HG02885 (cell line): ENCODE measurements around the gene MAN1B1.
"Not testable (repeated sequence)": the region's sequence is repeated elsewhere in the genome, so short reads cannot be mapped to it uniquely, and the experiment has no call there.

Experiments
- ATAC-seq: cut with Tn5 transposase; IDR thresholded peaks from one replicate; pipeline ENCODE4 v1.9.1; 2021; ENCODE audit warnings: mild to moderate bottlenecking; ENCODE audit not compliant: unreplicated experiment, poor library complexity

Gene MAN1B1

DNA sequence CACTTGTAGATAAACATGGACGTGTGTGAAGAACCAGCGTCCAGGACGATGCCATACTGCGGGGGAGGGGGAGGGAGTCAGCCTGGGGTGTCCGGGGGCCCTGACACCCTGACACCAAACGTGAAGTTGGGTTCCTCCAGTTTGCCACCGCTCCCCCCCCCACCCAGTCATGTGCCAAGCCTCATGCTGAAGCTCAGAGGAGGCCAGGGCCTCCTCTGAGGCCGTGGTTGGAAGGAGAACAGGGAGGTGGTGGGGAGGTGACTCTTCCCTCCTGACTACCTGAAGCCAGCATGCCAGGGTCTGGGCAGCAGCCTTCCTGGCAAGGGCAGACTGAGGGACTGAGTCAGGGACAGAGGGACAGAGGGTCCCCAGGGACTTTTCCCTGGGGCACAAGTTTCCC, 34.5 kb upstream of the MAN1B1 start:
- no peak for ATAC-seq

DNA sequence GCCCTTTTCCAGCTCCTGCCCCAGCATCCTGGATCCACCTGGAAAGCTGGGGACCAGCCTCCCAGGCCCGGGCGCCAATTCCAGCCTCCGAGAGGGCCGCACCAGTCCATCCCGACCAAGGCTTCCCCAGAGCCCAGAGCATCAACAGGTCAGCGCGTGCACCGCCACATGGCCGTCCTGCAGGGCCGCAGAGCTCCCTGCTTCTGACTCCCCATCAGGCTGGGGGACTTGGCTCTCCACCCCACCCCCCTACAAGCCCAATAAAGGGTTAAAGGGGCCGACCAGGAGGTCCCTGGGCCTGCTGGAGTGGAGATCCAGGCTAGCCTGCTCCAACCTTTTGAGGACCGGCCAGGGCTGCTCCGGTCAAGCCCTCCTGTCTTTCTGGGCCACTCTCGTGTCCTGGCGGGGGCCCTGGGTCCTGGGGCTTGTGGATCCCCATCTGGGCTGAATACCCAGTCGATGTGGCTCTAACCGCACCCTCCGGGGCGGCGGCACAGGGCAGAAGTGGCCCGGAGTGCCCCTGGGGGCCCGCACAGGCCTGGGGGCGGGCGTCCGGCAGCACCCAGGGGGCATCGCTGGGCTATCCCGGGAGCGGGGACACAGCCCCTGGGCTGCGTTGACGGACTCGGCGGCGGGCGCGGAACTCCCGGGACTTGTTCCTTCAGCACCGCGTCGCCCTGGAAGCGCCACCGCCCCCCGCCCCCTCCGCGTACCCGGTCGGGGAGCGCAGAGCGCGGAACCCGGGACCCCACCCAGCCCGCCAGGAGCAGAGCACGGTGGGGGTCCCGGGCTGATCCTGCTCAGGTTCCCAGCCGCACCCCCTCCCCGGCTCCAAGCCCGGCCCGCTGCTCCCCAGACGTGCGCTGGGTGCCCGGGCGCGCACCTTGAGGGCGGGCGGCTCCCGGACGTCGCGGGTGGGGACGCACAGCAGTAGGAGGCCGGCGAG, 33.5 kb upstream of the MAN1B1 start:
- no peak for ATAC-seq

DNA sequence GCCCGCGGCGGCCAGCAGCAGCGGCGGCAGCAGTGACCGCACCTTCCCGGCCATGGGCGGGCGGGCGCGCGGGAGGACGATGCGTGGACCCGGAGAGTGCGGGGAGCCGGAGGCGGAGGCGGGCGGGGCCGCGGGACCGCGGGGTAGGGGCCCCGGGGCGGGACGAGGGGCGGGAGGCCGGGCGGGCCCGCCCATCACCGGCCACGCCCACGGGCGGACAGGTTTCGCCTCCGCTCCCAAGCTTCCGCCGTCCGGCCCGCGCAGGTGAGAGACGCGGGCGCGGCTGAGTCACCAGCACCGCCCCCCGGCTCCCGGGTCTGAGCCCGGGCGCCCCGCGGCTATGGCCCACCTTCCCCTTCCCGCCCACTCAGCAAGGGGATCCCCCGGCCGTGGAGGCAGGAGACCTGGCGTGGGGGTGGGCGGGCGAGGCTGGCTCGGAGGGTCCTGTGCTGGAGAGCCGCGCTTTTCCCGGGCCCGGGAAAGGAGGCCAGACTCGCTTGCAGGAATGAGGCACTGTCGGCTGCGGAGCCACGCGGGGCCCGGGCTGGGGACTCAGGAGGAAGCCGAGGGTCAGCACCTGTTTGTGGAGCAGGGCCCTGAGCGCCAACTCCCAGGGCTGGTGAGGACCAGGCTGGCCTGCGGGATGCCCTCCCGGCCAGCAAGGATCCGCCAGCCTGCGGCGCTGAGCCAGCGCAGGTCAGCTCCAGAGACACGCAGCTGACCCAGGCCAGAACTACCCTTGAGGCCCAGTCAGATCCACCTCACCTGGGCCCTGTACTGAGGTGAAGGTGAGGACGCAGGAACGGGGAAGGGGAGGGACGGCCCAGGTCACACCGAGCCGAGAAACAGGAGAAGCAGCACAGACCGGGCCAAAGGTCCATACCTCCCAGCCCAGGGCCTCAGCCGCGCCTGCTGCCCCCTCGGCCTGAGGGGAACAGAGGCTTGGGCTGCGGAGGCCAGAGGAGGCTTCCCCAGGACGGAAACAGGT, 32.5 kb upstream of the MAN1B1 start, which contains the start of gene ENTPD2:
TSS of gene ENTPD2 (minus strand) at position 118 of the 988 bp plus-strand sequence. CDS start at position 54, 64 bp downstream.
- no peak for ATAC-seq

- ATAC-seq: no peak
Measured at GRCh38 chr9:137054932-137055384, 31.8 kb upstream of the MAN1B1 start.

GRCh38 chr9:137055385-137056364, 31.1 kb upstream of the MAN1B1 start:
- ATAC-seq: no peak

DNA sequence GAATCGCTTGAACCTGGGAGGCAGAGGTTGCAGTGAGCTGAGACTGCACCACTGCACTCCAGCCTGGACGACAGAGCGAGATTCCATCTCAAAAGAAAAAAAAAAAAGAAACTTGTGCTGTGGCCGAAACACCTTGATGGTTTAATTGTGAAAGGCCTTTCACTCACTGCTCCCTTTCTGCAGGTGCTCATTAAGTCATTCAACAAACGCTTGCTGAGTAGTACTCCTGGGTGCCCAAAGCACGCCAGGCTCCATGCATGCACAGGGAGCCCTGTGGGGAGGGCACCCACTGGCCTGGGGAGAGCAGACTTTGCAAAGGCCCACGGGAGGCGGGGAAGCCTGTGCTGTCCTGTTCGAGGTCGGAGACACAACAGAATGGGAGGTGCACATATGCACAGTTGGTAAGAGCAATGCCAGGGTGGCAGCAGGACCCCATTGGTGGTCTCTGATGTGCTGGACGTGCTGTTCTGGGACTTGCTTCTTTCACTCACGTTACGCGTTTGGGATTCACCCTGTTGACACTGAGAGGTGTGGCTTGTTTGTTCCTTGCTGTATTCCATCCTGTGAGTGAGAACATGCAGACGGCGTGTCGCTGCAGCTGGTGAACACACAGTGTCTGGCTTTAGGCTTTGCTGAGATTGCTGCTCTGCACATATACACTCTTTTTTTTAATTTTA, 29.9 kb upstream of the MAN1B1 start:
- no peak for ATAC-seq

DNA sequence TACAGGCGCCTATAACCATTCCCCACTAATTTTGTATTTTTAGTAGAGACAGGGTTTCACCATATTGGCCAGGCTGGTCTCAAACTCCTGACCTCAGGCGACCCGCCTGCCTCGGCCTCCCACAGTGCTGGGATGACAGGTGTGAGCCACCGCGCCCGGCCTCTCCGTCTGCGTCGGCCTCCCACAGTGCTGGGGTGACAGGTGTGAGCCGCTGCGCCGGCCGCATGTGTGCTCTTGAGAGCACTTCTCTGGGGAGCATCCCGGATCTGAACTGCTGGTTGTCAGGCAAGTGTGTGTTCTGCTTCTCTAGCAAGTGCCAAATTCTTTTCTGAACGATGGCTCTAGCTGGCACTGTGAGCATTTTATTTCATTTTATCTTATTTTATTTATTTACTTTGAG, 29.2 kb upstream of the MAN1B1 start:
- no peak for ATAC-seq

DNA sequence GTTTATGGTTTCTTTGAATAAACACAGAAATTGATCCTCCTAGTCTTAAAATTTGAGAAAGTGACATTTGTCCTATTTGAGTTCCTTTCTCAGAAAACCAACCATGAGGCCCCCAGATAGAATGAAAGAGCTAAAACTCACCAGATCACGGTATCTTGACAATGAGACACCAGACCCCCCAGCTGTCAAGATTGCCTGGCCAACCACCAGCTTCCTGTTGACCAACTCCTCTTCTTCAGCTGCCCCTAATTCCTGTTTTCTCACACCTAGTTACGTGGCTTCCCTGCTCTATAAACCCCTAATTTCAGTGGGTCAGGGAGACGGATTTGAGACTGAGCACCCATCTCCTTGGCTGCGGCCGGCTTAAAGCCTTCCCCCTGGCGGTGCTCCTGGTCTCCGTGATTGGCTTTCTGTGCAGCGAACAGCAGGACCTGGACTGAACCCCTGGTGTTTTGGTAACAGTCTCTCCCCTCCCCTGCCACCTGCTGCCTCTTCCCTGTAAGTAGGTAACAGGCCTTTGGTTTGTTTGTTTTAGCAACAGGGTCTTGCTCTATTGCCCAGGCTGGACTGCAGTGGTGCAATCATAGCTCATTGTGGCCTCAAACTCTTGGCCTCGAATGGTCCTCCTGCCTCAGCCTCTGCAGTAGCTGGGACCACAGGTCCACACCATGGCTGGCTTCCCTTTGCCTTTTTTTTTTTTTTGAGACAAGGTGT, 28.1 kb upstream of the MAN1B1 start:
- ATAC-seq: no peak

GRCh38 chr9:137062384-137062783, 24.4 kb upstream of the MAN1B1 start:
- ATAC-seq: no peak

- ATAC-seq: not testable (repeated sequence)
Measured at GRCh38 chr9:137062798-137063197, 24.0 kb upstream of the MAN1B1 start.

DNA sequence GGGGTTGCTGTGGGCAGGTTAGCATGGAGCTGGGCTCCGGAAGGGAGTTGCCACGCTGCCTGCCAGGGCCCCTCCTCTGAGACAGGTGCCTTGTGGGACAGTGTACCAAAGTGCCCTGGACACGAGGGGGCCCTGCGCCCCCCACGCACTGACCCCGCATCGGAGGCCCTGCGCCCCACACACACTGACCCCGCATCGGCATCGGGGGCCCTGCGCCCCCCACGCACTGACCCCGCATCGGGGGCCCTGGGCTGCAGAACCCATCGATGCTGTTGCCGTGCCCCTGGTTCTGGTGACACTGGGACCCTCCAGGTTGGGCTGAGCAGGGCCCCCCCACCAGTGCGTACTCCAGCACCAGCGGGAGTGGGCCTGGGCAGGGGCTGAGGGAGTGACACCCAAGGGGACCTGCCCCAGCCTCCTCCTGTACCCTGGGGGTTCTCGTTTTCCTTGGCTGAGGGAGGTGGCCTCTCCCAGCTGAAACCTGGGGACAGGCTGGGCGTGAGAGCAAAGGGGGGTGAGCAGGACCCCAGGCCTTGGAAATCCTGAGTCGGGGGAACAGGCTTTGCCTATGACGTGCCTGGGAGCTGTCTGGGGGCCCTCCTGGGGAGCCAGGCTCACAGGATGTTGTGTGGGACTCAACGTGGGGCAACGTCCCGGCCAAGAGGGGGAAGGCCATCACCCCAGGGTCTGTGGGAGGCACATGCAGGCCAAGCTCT, 23.3 kb upstream of the MAN1B1 start:
- ATAC-seq: no peak

DNA sequence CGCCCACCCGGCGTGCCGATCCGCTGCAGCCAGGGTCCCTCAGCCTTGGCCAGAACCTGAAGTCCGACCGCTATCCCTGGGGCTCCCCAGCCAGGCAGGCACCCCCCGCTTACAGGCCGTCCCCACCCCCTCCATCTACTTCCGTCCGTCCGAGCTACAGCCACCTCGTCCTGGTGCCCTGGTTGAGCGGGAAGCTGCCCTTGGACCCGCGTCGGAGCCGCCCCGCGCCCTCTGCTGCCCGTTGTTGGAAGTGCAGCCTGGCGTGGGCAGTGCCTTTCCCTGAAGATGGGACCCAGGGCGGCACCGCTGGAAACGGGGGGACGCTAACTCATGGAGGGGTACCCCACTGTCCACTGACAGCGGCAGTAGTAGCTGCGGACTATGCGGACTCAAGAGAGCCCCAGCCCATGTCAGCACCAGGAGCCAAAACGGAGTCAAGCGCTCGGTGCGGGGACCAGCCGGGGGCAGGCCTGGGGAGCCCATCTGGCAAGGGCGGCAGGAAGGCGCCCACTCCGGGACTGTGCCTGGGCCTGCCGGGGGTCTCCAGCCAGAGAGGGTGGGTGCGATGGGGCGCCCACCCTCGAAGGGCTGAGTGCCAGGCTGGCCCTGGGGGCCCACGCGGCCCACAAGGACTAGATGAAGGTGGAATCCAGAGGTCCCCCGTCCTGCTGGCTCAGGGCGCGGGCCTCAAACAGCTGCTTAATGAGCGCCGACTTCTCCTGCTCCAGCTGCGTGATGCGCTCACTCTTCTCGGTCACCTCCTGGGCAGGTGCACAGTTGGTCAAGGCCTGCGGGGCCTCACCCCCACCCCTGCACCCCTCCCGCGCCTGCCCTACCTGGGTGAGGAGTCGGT, 22.5 kb upstream of the MAN1B1 start:
- ATAC-seq: no peak

- no peak for ATAC-seq
Measured at GRCh38 chr9:137064880-137065164, 22.0 kb upstream of the MAN1B1 start.

DNA sequence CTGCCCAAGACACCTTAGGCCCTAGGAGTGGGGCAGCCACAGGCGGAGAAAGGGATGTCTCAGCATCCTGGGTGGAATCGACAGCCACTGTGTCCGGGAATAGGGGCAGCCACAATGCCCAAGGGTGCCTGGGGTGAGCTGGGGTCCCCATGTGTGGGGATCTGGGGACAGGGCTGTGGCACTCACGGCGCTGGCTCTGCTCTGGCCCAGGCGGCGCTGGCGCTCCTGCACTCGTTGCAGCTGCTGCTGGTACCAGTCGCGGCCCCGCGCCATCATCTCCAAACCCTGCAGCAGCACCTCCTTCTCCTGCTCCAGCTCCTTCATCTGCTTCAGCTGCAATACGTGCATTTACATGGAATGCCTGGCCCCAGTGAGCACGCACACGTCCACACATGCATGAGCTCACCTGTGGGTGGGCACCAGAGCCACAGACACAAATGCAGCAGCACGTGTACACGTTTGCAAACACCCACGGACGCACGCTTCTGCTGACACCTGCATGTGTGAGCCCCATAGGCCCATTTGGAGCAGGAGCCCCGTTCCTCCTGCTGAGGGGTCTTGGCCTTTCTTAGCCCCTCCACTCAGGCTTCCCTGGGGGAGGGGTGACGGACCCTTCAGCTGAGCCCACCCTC, 21.3 kb upstream of the MAN1B1 start:
- ATAC-seq: no peak

GRCh38 chr9:137066096-137066861, 20.5 kb upstream of the MAN1B1 start:
- no peak for ATAC-seq
